Mesendoderm (in vitro differentiated cells): ENCODE data around the gene MORN1.

Experiments
- DNase-seq: peaks from one replicate; pipeline ENCODE4 v3.0.0; 2013
- H2AK5ac ChIP-seq: 2 replicates; pipeline ENCODE4 v1.6.1; 2013; ENCODE audit warnings: low read length, inconsistent platforms
- H2BK120ac ChIP-seq: 2 replicates; pipeline ENCODE4 v1.6.1; 2013; ENCODE audit warnings: low read depth, mild to moderate bottlenecking, low read length, moderate library complexity, mixed read lengths
- H2BK15ac ChIP-seq: replicated peaks from 2 replicates; pipeline ENCODE4 v1.6.1; 2013; ENCODE audit warnings: low read depth, mild to moderate bottlenecking, moderate library complexity
- H2BK5ac ChIP-seq: 2 replicates; pipeline ENCODE4 v1.6.1; 2013; ENCODE audit warnings: low read length, inconsistent platforms
- H3K18ac ChIP-seq: 2 replicates; pipeline ENCODE4 v1.6.1; 2013; ENCODE audit warnings: mild to moderate bottlenecking, low read length, mixed read lengths
- H3K23ac ChIP-seq: one replicate; pipeline ENCODE4 v1.6.1; 2013; ENCODE audit warnings: low read length
- H3K27ac ChIP-seq: 2 replicates; pipeline ENCODE4 v1.5.1; 2013; ENCODE audit warnings: low read depth, mild to moderate bottlenecking, inconsistent platforms, low read length, moderate library complexity
- H3K27me3 ChIP-seq: 2 replicates; pipeline ENCODE4 v1.6.1; 2013; ENCODE audit warnings: low read length, control low read depth, mild to moderate bottlenecking, inconsistent platforms; ENCODE audit not compliant: insufficient read depth, poor library complexity
- H3K36me3 ChIP-seq: 2 replicates; pipeline ENCODE4 v1.6.1; 2013; ENCODE audit warnings: low read length, inconsistent platforms; ENCODE audit not compliant: control insufficient read depth, insufficient read depth
- H3K4ac ChIP-seq: one replicate; pipeline ENCODE4 v1.6.1; 2013; ENCODE audit warnings: low read depth, mild to moderate bottlenecking, low read length, moderate library complexity
- H3K4me1 ChIP-seq: 2 replicates; pipeline ENCODE4 v1.6.1; 2013; ENCODE audit warnings: low read depth, low read length, inconsistent platforms; ENCODE audit not compliant: control insufficient read depth
- H3K4me2 ChIP-seq: 2 replicates; pipeline ENCODE4 v1.6.1; 2013; ENCODE audit warnings: low read length
- H3K4me3 ChIP-seq: 2 replicates; pipeline ENCODE4 v1.5.1; 2013; ENCODE audit warnings: mild to moderate bottlenecking, low read length
- H3K56ac ChIP-seq: one replicate; pipeline ENCODE4 v1.6.1; 2013; ENCODE audit warnings: low read length
- H3K79me1 ChIP-seq: 2 replicates; pipeline ENCODE4 v1.6.1; 2013; ENCODE audit warnings: low read length, inconsistent platforms
- H3K79me2 ChIP-seq: 2 replicates; pipeline ENCODE4 v1.6.1; 2013; ENCODE audit warnings: mild to moderate bottlenecking, low read length; ENCODE audit not compliant: control insufficient read depth, insufficient read depth
- H3K9ac ChIP-seq: 2 replicates; pipeline ENCODE4 v1.6.1; 2013; ENCODE audit warnings: low read length, inconsistent platforms
- H4K5ac ChIP-seq: one replicate; pipeline ENCODE4 v1.6.1; 2013; ENCODE audit warnings: low read length
- H4K8ac ChIP-seq: one replicate; pipeline ENCODE4 v1.6.1; 2013; ENCODE audit warnings: low read depth, mild to moderate bottlenecking, control low read depth, low read length, moderate library complexity
- WGBS: extraction: QIAGEN DNeasy Blood & Tissue Kit; methylation state at CpG from one replicate; pipeline ENCODE4 v1.1.7; 2013; ENCODE audit warnings: low lambda C conversion rate, missing lambda C conversion rate; ENCODE audit not compliant: insufficient coverage; ENCODE audit errors: extremely low coverage; 5-methylcytosine and 5-hydroxymethylcytosine counted together

MORN1 gene

DNA sequence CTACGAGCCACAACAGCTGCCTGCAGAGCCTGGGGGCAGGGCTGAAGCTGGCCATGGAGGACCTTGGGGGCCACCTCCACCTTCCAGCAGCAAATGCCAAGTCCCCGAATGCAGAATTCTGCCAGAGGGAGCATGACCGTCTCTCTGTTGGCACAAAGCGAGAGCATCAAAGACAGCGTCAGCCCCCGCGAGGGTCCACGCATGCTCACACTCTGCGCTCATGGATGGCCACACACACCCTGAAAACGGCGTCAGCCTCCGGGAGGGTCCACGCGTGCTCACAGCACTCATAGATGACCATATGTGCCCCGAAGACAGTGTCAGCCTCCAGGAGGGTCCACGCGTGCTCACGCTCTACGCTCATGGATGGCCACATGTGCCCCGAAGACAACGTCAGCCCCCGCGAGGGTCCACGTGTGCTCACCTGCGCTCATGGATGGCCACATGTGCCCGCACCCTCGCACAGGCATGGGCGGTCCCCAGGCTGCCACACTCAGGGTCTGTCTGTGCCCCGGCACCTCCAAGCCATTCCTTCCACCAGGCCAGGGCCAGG, 46.5 kb downstream of the MORN1 start:
- Histone ChIP-seq H4K5ac (no peak overlapping the region), H3K79me2 (no peaks in the 10 kb centered on the region), H3K4me1 (no peaks in the 10 kb centered on the region), H3K4me2 (no peak overlapping the region), H3K27ac (no peak overlapping the region), H3K36me3 (no peaks in the 10 kb centered on the region), H3K56ac (no peak overlapping the region), H3K27me3 (no peaks in the 10 kb centered on the region), H3K18ac (no peak overlapping the region), H2BK5ac (no peak overlapping the region), H2AK5ac (no peak overlapping the region), H3K4ac (no peak overlapping the region), H2BK15ac (no peak overlapping the region), H3K4me3 (no peak overlapping the region), H3K79me1 (no peaks in the 10 kb centered on the region), H4K8ac (no peak overlapping the region), H3K9ac (no peak overlapping the region), H2BK120ac (no peak overlapping the region), H3K23ac (no peak overlapping the region)
- no peak for DNase-seq
- no CpG with 5 or more reads among the region's 29 CpGs for WGBS

DNA sequence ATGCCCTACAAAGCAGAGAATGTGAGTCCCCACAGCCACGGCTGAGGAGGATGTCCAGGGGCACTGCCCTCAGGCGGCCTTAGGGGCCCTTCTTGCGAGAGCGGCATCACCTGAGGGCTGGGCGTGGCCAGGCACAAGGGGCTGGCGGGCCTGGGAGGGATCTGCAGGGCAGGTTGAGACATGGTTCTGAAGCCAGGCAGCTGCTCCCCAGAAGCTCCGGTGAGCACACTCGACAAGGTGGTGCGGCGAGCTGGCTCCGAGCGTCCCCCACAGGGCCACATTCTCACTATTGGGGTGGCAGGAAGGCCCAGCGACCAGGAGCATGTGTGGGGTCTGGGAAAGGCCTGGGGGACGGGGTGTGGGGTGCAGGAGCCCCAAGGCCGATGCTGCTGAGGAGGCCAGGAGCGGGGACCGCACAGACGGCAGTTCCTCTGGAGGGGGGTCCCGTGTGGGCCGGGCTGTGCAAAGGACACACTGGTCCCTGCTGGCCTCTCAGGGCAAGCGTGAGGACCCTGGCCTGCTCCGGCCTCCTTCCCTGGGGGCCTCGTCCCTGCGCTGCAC, 47.2 kb downstream of the MORN1 start:
- Histone ChIP-seq H2AK5ac (no peak overlapping the region), H3K18ac (no peak overlapping the region), H3K4me2 (no peak overlapping the region), H3K27me3 (no peaks in the 10 kb centered on the region), H2BK120ac (no peak overlapping the region), H3K9ac (no peak overlapping the region), H3K27ac (no peak overlapping the region), H3K36me3 (no peaks in the 10 kb centered on the region), H2BK15ac (no peak overlapping the region), H3K79me2 (no peaks in the 10 kb centered on the region), H3K4ac (no peak overlapping the region), H3K56ac (no peak overlapping the region), H3K23ac (no peak overlapping the region), H4K5ac (no peak overlapping the region), H3K4me3 (no peak overlapping the region), H3K79me1 (no peaks in the 10 kb centered on the region), H4K8ac (no peak overlapping the region), H2BK5ac (no peak overlapping the region), H3K4me1 (no peaks in the 10 kb centered on the region)
- no CpG with 5 or more reads among the region's 24 CpGs for WGBS
- DNase-seq = no peak

DNA sequence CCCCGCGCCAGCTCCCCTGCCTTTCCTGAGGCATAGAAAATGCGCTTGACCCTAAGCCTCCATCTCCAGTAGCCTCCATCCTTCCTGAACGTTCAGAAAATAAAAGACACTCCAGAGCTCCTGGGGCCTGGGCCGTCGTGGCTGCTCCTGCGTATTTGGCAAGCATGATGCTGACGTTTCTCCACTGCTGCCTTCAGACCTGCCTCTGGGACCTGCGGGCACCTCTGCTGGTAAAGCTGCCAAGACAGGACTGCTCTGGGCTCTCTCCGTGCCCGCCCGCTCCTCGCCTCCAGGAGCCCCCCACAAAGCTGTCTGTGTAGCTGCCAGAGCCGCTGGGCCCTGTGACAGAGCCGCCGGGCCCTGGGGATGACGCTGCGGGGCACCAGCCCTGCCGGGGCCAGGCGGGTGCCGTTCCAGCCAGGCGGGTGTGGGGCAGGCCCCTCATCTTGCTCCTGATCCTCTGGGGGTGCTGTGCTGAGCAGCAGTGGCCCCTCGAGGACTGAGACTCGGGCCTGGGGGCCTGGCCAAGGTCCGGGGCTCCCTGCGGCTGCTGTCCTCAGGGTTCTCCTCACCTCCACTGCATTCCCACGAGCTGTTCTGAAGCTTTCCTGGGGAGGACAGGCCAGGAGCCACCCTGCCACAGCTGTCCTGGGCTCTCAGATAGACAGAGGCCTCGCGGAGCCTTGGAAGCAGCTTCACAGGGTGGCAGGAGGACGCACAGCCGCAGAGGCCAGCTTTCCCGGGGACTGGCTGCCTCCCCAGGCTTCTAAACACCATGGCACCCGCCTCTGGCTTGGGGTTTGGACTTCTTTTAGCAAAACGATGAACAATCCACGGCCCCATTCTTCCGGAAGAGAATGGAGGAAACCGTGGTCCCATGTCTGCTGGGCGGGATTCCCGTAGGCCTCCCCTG, 48.1 kb downstream of the MORN1 start:
- Histone ChIP-seq H3K4me3 (no peak overlapping the region), H2BK5ac (no peak overlapping the region), H3K56ac (no peak overlapping the region), H2BK120ac (no peak overlapping the region), H3K4me2 (no peak overlapping the region), H3K79me1 (no peaks in the 10 kb centered on the region), H3K23ac (no peak overlapping the region), H3K4ac (no peak overlapping the region), H2AK5ac (no peak overlapping the region), H3K4me1 (no peaks in the 10 kb centered on the region), H3K9ac (no peak overlapping the region), H4K8ac (no peak overlapping the region), H3K27ac (no peak overlapping the region), H3K36me3 (no peaks in the 10 kb centered on the region), H2BK15ac (no peak overlapping the region), H3K79me2 (no peaks in the 10 kb centered on the region), H3K27me3 (no peaks in the 10 kb centered on the region), H3K18ac (no peak overlapping the region), H4K5ac (no peak overlapping the region)
- WGBS = no CpG with 5 or more reads among the region's 39 CpGs
- no peak for DNase-seq

DNA sequence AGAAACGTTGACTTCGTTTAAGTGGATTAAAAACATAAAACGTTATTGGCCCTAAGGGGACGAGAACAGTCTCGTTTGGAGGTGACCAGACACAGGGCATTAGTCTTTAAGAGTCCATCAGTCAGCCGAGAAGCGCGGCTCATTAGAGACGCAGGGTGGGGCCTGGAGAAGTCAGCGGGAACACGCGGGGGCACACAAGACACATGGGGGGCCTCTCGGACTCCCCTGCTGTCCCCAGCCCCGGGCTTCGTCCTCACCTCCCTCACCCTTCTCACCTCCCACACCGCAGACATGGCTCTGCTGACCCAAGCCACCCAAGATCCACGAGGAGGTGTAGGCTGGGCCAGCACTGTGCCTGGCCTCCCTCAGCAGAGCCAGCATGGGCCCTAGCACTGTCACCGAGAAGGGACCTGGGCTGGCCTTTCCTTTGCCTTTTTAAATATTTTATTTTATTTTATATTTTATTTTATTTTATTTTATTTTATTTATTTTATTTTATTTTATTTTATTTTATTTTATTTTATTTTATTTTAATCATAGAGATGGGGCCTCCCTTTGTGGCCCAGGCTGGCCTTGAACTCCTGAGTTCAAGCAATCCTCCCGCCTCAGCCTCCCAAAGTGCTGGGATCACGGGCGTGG, 48.9 kb downstream of the MORN1 start:
- no peaks in the 10 kb centered on the region for H3K4me1 ChIP-seq
- no peak overlapping the region for H2BK5ac ChIP-seq
- H3K36me3 ChIP-seq = no peaks in the 10 kb centered on the region
- H2BK15ac ChIP-seq = no peak overlapping the region
- H3K9ac ChIP-seq = no peak overlapping the region
- no peak overlapping the region for H3K4me3 ChIP-seq
- DNase-seq = no peak
- H4K8ac ChIP-seq = no peak overlapping the region
- no peak overlapping the region for H3K18ac ChIP-seq
- H3K4me2 ChIP-seq = no peak overlapping the region
- H4K5ac ChIP-seq = no peak overlapping the region
- H3K27me3 ChIP-seq = no peaks in the 10 kb centered on the region
- no peak overlapping the region for H3K23ac ChIP-seq
- no peak overlapping the region for H3K4ac ChIP-seq
- H2BK120ac ChIP-seq = no peak overlapping the region
- no CpG with 5 or more reads among the region's 21 CpGs for WGBS
- no peaks in the 10 kb centered on the region for H3K79me1 ChIP-seq
- H3K56ac ChIP-seq = no peak overlapping the region
- no peaks in the 10 kb centered on the region for H3K79me2 ChIP-seq
- H3K27ac ChIP-seq = no peak overlapping the region
- H2AK5ac ChIP-seq = no peak overlapping the region

DNA sequence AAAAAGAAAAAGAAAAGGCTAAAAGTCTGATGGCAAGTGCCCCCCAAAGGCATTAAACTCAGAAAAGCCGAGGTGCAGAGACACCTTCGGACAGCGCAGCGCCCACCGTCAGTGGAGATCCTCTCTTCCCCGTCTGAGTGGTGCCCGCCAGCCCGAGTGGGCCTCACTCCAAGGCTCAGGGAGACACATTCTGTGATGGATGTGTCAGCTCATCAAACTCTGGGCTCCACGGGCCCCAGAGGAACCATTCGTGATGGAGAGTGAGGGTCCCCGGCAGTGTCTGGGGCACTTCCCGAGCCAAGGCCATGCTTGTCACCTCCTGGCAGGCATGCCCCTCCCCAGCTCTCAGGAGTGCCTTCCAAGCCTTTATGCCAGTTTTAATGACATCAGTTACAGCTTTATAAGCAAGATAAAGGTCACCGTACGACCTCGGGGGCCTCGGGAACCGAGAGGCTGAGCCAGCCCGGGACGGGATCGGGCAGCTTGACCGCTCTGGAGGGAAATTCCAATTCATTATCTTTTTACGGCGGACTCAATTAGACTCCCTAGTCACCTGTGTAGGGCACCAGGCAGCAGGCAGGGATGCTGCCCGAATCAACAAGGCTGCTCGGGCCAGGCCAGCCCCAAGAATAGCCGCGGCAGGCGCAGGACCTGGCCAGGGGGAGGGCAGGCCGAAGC, 49.5 kb downstream of the MORN1 start:
- Histone ChIP-seq H3K27me3 (no peaks in the 10 kb centered on the region), H3K56ac (no peak overlapping the region), H2AK5ac (no peak overlapping the region), H2BK15ac (no peak overlapping the region), H3K23ac (no peak overlapping the region), H2BK5ac (no peak overlapping the region), H3K4me1 (no peaks in the 10 kb centered on the region), H4K5ac (no peak overlapping the region), H4K8ac (no peak overlapping the region), H3K27ac (no peak overlapping the region), H3K36me3 (no peaks in the 10 kb centered on the region), H3K9ac (no peak overlapping the region), H3K18ac (no peak overlapping the region), H3K79me1 (no peaks in the 10 kb centered on the region), H2BK120ac (no peak overlapping the region), H3K4me3 (no peak overlapping the region), H3K79me2 (no peaks in the 10 kb centered on the region), H3K4me2 (no peak overlapping the region), H3K4ac (no peak overlapping the region)
- WGBS = no CpG with 5 or more reads among the region's 29 CpGs
- no peak for DNase-seq
